MCF 10A (cell line): ENCODE data around the gene AJUBA. TPM values are rescaled to one million over a fixed set of nuclear protein-coding genes. Genes with fewer than 3 reads are reported as not detected.

Experiments
- BruUV-seq: library from RNA; stranded (reverse); fragments of 400-500 nt; replicated peaks from 2 replicates; lab custom pipeline; 2021; lab: Mats Ljungman, UMichigan
- CTCF ChIA-PET: fragments of 300-600 bp; sonication (Branson Sonifier 250); formaldehyde crosslinking; extraction: SDS; loops from one replicate; lab custom pipeline; 2021; ENCODE audit warnings: antibody characterized with exemption, inconsistent platforms; lab: Yijun Ruan, JAX
- POLR2A ChIA-PET: fragments of 300-600, 350-650 bp; sonication (Branson Sonifier 250); formaldehyde crosslinking; extraction: SDS; loops from one replicate; lab custom pipeline; 2020; ENCODE audit warnings: antibody characterized with exemption, inconsistent platforms; lab: Yijun Ruan, JAX
- DNase-seq: peaks from one replicate; pipeline ENCODE4 v3.0.0-alpha.2; 2018; ENCODE audit not compliant: unreplicated experiment
- H3K27ac Mint-ChIP-seq: one replicate; pipeline ENCODE4 v1.8.0; 2022; ENCODE audit warnings: mild to moderate bottlenecking, low read depth, mixed read lengths; ENCODE audit not compliant: unreplicated experiment
- H3K27me3 Mint-ChIP-seq: one replicate; pipeline ENCODE4 v1.8.0; 2022; ENCODE audit warnings: mixed read lengths; ENCODE audit not compliant: insufficient read depth, unreplicated experiment
- H3K36me3 Mint-ChIP-seq: one replicate; pipeline ENCODE4 v1.8.0; 2022; ENCODE audit warnings: mild to moderate bottlenecking, moderate library complexity, mixed read lengths; ENCODE audit not compliant: insufficient read depth, unreplicated experiment
- H3K4me1 Mint-ChIP-seq: one replicate; pipeline ENCODE4 v1.8.0; 2022; ENCODE audit warnings: mixed read lengths; ENCODE audit not compliant: insufficient read depth, unreplicated experiment
- H3K4me3 Mint-ChIP-seq: one replicate; pipeline ENCODE4 v1.8.0; 2022; ENCODE audit warnings: mild to moderate bottlenecking, moderate library complexity, mixed read lengths; ENCODE audit not compliant: unreplicated experiment
- H3K9me3 Mint-ChIP-seq: one replicate; pipeline ENCODE4 v1.8.0; 2022; ENCODE audit warnings: mixed read lengths; ENCODE audit not compliant: unreplicated experiment
- intact Hi-C: fragments of 100-400 bp; cut with micrococcal nuclease; formaldehyde crosslinking; loops from 2 replicates; pipeline ENCODE4 v1.14.1; 2022
- total RNA-seq: library from RNA; stranded (reverse); gene quantifications from 2 replicates; pipeline ENCODE4 v1.2.3, GENCODE V29; 2022
- TF ChIP-seq, protein P1 (sequence below): fragments of 200-600 bp; IDR thresholded peaks from one replicate; pipeline ENCODE4 v1.8.0; 2022; ENCODE audit warnings: antibody characterized with exemption, mild to moderate bottlenecking; ENCODE audit not compliant: unreplicated experiment

The AJUBA gene
- total RNA-seq, 1 experiment from 2014 or later = 138 TPM

DNA sequence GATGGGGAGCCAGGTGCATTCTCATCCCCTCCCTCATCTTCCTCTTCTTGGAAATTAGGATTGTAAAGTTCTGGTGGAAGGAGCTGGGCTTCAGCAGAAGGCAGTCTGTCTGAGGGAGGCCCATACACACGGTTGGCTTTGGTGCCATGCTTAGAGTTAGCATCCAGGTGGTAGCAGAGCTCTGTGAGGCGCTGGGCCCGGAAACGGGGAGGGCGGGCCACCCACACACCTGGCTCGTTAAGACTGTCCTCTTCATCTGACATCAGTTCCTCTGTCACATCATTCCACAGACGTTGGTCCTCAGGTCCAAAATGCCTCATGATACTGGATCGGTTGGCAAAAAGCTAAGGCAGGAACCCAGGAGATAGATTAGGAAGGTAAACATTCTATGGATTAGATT, 4.9 kb upstream of the AJUBA start:
- POLR2A ChIA-PET = interaction anchor here (0.9 to 12.7 kb wide), 13 partner anchors 10 to 108 kb away, joined by 3 to 133 read pairs (median 9); partner anchors contain the start of genes ACIN1, C14orf119, CDH24 and HAUS4
- BruUV-seq = no TSS peak
- no peaks in the 10 kb centered on the region for H3K27me3 Mint-ChIP-seq
- H3K4me1 Mint-ChIP-seq = peaks cover 6% of the 10 kb centered on the region
- no peak overlapping the region for H3K27ac Mint-ChIP-seq
- intact Hi-C loops = no loop called here
- CTCF ChIA-PET = interaction anchor here (0.6 to 24.6 kb wide), 26 partner anchors 10 to 148 kb away, joined by 3 to 620 read pairs (median 12); partner anchors contain the start of genes ACIN1, CDH24, HAUS4 and PRMT5
- TF ChIP-seq, protein P1, sequence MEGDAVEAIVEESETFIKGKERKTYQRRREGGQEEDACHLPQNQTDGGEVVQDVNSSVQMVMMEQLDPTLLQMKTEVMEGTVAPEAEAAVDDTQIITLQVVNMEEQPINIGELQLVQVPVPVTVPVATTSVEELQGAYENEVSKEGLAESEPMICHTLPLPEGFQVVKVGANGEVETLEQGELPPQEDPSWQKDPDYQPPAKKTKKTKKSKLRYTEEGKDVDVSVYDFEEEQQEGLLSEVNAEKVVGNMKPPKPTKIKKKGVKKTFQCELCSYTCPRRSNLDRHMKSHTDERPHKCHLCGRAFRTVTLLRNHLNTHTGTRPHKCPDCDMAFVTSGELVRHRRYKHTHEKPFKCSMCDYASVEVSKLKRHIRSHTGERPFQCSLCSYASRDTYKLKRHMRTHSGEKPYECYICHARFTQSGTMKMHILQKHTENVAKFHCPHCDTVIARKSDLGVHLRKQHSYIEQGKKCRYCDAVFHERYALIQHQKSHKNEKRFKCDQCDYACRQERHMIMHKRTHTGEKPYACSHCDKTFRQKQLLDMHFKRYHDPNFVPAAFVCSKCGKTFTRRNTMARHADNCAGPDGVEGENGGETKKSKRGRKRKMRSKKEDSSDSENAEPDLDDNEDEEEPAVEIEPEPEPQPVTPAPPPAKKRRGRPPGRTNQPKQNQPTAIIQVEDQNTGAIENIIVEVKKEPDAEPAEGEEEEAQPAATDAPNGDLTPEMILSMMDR = no peak
- no peak for DNase-seq
- no peaks in the 10 kb centered on the region for H3K9me3 Mint-ChIP-seq
- no peak overlapping the region for H3K4me3 Mint-ChIP-seq
- peaks cover 39% of the 10 kb centered on the region for H3K36me3 Mint-ChIP-seq

DNA sequence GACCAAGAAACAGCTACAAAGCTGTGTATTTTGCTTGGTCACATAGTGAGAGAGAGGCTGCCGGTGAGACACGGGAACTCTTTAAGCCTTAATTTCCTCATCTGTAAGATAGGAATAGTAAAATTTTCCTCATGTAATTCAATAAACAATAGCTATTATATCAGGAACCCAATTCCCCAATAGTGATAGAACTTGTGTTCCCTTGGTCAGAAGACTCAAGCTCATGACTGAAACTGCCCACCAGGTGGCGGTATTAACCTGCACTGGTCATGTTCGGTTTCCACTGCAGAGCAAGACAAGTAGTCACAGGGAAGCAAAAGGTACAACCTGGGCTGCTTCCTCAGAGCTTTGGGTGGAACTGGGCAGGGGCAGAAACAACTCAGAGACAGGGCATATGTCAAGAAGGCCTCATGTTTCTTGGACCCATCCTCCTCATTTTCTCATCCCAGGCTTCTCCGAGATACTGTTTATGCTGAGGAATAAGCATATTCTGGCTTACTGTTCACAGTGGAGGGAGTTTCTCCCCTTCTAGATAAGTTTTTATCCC, 4.2 kb upstream of the AJUBA start:
- TF ChIP-seq, protein P1 = peak; percentile 75
- H3K4me3 Mint-ChIP-seq = no peak overlapping the region
- H3K36me3 Mint-ChIP-seq = peaks cover 32% of the 10 kb centered on the region
- ChIA-PET CTCF (interaction anchor here (0.6 to 24.6 kb wide), 56 partner anchors 9 to 1410 kb away, joined by 3 to 620 read pairs (median 5); partner anchors contain the start of genes ACIN1, CDH24, HAUS4 and PRMT5), POLR2A (interaction anchor here (0.6 to 12.7 kb wide), 22 partner anchors 9 to 431 kb away, joined by 3 to 133 read pairs (median 4); partner anchors contain the start of genes ACIN1, C14orf119, CDH24 and HAUS4)
- BruUV-seq = no TSS peak
- no peak overlapping the region for H3K27ac Mint-ChIP-seq
- intact Hi-C loops = loop anchor here (1.0 kb wide), 2 partner anchors 72 to 123 kb away; no protein-coding TSS in a partner anchor
- peaks cover 6% of the 10 kb centered on the region for H3K4me1 Mint-ChIP-seq
- no peaks in the 10 kb centered on the region for H3K27me3 Mint-ChIP-seq
- DNase-seq = peak; percentile 87
- no peaks in the 10 kb centered on the region for H3K9me3 Mint-ChIP-seq

DNA sequence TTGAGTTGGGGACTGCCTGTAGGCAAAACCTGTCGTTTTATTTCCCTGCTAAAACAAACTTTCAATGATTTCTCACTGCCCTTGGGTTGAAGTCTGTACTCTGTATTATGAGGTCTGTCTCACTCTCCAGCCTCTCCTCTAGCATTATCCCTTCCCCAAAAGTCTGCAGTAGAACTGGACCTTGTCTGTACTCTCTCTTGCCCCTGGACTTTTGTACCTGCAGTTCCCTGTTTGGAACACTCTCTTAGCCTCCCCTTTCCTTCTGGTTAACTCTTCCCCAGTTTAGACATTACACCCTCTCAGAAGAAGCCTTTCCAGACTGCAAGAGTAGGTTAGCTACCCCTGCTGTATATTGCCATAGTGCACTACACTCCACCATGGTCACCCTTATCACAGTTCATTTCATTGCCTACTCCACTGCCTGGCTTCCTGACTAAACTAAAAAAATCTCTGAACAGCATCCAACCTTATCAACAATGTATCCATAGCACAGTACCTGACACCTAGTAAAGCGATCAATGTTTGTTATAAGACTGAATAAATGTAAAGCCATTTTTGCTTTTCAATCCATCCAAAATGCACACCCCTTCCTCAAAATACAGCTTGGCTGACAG, 3.6 kb upstream of the AJUBA start:
- Mint-ChIP-seq H3K27me3 (no peaks in the 10 kb centered on the region), H3K36me3 (peaks cover 26% of the 10 kb centered on the region), H3K4me1 (peaks cover 6% of the 10 kb centered on the region), H3K4me3 (no peak overlapping the region), H3K27ac (no peak overlapping the region), H3K9me3 (no peaks in the 10 kb centered on the region)
- intact Hi-C loops = loop anchor here (1.0 kb wide), 2 partner anchors 72 to 123 kb away; no protein-coding TSS in a partner anchor
- DNase-seq = no peak
- ChIA-PET POLR2A (interaction anchor here (0.7 to 12.7 kb wide), 24 partner anchors 8 to 431 kb away, joined by 3 to 133 read pairs (median 4); partner anchors contain the start of genes ACIN1, C14orf119, CDH24 and HAUS4), CTCF (interaction anchor here (0.5 to 24.6 kb wide), 57 partner anchors 9 to 1410 kb away, joined by 3 to 620 read pairs (median 5); partner anchors contain the start of genes ACIN1, CDH24, HAUS4 and PRMT5)
- TF ChIP-seq, protein P1 = no peak
- no TSS peak for BruUV-seq
